Thyroid gland (tissue), 4 donors: ENCODE measurements around the gene COG7.

ENCODE experiments used
- POLR2A ChIP-seq, 2 donors: fragments of 450-650 bp; IDR thresholded peaks; one replicate each; pipeline ENCODE4 v1.6.1; 2017; ENCODE audit warnings: antibody characterized with exemption in 2 of 2, mild to moderate bottlenecking in 2 of 2, moderate library complexity in 1 of 2
- TF ChIP-seq, protein P1 (sequence below), 6 experiments: fragments of 200-600 bp in 3 of 6; fragments of 450-650 bp in 3 of 6; sonication (generic) in 3 of 6; IDR thresholded peaks; one replicate each; pipeline ENCODE4 v1.5.1; 2016 to 2019; ENCODE audit warnings: antibody characterized with exemption in 6 of 6, mild to moderate bottlenecking in 2 of 6, inconsistent platforms in 1 of 6, moderate library complexity in 1 of 6

DNA sequence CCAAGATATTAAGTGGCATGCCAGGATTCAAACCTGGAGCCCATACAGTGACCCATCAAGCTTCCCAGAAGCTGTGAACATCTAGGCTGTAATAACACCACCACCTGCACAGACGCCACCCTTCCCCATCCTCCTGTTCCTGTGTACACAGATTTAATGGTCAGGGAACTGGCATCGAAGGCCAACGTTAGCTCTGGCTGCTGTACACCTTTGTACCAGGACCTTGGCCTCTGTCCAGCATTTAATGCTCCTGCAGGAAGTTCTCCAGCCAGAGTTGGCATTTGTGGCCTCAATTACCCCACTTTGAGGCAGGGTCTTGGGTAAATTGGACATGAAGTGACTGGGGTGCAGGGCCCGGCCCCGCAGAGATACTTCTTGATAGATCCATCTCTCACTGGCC lies 101.6 kb downstream of the COG7 start:
- no peak for TF ChIP-seq POLR2A (IDR thresholded peaks at IDR 0.05)
- TF ChIP-seq, protein P1, sequence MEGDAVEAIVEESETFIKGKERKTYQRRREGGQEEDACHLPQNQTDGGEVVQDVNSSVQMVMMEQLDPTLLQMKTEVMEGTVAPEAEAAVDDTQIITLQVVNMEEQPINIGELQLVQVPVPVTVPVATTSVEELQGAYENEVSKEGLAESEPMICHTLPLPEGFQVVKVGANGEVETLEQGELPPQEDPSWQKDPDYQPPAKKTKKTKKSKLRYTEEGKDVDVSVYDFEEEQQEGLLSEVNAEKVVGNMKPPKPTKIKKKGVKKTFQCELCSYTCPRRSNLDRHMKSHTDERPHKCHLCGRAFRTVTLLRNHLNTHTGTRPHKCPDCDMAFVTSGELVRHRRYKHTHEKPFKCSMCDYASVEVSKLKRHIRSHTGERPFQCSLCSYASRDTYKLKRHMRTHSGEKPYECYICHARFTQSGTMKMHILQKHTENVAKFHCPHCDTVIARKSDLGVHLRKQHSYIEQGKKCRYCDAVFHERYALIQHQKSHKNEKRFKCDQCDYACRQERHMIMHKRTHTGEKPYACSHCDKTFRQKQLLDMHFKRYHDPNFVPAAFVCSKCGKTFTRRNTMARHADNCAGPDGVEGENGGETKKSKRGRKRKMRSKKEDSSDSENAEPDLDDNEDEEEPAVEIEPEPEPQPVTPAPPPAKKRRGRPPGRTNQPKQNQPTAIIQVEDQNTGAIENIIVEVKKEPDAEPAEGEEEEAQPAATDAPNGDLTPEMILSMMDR (IDR thresholded peaks at IDR 0.05): no peak
